EH (cell line): ENCODE measurements around the gene ATP1A4.
"Not testable (repeated sequence)": the region's sequence is repeated elsewhere in the genome, so short reads cannot be mapped to it uniquely, and the experiment has no call there.

ENCODE experiments used
- DNase-seq: peaks from one replicate; pipeline ENCODE4 v3.0.0-alpha.2; 2015; ENCODE audit warnings: low read depth

The ATP1A4 gene

DNA sequence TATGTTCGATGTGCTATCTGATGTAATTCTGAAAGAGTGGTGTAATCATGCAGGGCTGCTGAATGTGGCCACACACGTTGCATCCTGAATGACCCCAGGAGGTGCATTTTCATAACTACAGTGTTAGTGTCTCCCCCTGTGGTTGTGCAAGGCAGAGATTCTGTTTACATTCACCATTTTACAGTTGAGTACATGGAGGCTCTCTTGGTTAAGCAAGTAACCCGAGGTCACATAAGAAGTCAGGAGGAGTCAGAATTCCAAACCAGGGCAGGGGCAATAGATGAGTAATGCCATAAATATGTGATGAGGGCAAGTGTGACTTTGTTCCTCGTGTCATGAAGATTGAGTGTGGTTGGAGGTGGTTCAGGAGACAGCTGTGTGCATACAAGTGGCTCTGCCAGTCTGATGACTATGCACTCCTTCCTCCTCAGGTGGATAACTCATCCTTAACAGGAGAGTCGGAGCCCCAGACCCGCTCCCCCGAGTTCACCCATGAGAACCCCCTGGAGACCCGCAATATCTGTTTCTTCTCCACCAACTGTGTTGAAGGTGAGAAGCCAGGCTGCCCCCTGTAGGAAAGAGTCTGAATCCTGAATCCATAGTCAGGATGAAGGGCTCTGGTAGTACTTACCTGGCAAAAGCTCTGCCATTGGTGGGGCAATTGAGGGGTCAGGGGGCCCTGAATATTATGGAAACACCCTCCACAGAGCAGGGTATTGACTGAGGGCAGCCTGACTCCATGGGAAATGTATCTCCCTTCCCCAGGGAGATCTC is 26.5 kb upstream of the ATP1A4 start:
- DNase-seq, result peak; percentile 91

- peak; percentile 44 for DNase-seq
These were observed 25.7 kb upstream of the ATP1A4 start for GRCh38 chr1:160125746-160126145.

DNA sequence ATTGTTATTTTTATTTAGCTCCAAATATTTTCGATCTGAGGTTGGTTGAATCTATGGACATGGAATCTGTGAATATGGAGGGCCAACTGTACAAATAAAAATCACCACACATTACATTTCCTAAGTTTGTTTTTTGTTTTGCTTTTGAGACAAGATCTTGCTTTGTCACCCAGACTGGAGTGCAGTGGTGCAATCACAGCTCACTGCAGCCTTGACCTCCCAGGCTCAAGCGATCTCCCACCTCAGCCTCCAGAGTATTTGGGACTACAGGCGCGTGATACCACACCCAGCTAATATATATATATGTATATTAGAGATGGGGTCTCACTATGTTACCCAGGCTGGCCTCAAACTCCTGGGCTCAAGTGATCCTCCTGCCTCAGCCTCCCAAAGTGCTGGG is 25.1 kb upstream of the ATP1A4 start:
- DNase-seq, result not testable (repeated sequence)

DNA sequence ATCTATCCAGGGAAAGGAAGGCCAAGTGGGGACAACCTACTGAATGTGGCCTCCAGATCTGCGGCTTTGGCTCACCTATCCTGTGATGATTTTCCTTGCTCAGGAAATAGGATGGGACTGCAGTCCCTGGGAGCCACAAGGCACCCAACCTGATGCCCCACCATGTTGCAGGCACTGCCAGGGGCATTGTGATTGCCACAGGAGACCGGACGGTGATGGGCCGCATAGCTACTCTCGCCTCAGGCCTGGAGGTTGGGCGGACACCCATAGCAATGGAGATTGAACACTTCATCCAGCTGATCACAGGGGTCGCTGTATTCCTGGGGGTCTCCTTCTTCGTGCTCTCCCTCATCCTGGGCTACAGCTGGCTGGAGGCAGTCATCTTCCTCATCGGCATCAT is 24.0 kb upstream of the ATP1A4 start:
- DNase-seq, result no peak

- DNase-seq, result peak; percentile 78
These were observed 23.4 kb upstream of the ATP1A4 start for GRCh38 chr1:160127865-160128523.

DNA sequence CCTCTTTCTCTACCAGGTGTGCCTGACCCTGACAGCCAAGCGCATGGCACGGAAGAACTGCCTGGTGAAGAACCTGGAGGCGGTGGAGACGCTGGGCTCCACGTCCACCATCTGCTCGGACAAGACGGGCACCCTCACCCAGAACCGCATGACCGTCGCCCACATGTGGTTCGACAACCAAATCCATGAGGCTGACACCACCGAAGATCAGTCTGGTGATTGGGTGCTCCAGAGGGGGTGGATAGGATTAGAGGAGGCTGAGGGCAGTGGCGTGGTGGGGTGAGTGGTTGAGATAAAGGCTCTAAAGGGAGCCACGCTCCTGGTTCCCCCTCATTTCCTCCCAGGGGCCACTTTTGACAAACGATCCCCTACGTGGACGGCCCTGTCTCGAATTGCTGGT is 22.8 kb upstream of the ATP1A4 start:
- no peak for DNase-seq

- DNase-seq, result peak; percentile 21
These were observed 22.4 kb upstream of the ATP1A4 start for GRCh38 chr1:160129046-160129445.

- DNase-seq, result no peak
These were observed 21.8 kb upstream of the ATP1A4 start for GRCh38 chr1:160129558-160129957.

DNA sequence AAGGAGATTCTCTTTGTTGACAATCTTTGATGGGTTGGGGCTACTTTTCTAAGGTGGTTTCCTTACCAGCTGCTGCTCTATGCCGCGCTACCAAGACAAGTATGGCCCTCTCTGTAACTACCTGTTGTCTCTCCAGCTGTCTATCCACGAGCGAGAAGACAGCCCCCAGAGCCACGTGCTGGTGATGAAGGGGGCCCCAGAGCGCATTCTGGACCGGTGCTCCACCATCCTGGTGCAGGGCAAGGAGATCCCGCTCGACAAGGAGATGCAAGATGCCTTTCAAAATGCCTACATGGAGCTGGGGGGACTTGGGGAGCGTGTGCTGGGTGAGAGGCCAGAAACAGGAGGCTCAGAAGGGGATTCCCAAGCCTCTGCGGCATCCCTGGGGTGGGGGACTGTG is 21.4 kb upstream of the ATP1A4 start:
- no peak for DNase-seq

DNA sequence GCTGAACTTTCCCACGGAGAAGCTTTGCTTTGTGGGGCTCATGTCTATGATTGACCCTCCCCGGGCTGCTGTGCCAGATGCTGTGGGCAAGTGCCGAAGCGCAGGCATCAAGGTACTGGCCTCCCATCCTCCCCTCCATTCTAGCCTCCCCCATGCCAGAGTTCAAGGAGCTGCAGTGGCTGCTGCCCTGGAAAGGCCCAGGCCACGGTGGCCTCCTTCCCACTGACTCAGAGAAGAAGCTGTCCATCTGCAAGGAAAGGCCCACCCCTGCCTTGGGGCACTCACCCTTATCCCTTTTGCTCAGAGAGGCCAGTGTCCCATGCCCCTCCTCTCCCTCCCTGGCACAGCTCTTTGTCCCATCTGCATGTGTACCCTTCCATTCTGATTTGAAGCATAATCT is 20.9 kb upstream of the ATP1A4 start:
- no peak for DNase-seq

DNA sequence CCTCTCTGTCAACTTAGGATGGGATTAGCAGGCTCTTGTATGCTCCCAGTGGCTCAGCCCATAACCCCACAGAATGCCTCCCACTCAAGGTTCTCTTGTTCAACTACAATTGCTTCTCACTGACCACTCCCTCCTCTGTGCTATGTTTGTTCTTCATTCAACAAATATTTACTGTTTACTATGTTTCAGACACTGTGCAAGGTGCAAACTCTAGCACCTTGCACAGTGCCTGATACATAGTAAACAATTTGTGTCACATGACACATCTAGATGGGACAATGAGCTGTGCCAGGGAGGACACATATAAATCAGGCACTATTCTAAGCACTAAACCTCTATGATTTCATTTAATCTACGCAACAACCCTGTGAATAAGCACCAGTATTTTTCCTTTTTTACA is 20.5 kb upstream of the ATP1A4 start:
- no peak for DNase-seq

GRCh38 chr1:160131803-160132565 is 19.4 kb upstream of the ATP1A4 start:
- DNase-seq, result no peak

- DNase-seq, result no peak
These were observed 17.2 kb upstream of the ATP1A4 start for GRCh38 chr1:160133990-160134770.

DNA sequence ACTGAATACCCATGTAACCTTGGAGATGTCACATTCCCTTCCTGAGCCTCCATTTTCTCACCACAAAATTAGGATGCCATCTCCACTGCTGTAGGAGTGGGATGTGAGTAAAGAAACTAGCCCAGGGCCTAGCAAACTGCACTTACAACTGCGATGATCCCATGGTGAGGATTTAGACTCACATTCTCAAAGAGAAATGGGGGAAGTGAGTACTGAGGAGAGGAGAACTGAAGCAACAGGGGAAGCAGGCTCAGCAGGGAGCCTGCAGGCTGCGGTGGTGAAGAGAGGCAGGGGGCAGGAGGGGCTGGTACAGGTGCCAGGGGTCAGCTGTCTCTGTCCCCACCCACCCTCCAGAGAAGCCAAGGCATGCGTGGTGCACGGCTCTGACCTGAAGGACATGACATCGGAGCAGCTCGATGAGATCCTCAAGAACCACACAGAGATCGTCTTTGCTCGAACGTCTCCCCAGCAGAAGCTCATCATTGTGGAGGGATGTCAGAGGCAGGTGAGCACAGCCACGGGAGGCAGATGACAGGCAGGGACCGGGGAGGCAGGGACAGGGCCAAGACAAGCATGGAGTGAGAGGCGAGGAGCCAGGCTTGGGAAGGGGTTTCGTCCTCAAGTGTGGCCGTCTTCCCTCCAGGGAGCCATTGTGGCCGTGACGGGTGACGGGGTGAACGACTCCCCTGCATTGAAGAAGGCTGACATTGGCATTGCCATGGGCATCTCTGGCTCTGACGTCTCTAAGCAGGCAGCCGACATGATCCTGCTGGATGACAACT is 16.4 kb upstream of the ATP1A4 start:
- no peak for DNase-seq

DNA sequence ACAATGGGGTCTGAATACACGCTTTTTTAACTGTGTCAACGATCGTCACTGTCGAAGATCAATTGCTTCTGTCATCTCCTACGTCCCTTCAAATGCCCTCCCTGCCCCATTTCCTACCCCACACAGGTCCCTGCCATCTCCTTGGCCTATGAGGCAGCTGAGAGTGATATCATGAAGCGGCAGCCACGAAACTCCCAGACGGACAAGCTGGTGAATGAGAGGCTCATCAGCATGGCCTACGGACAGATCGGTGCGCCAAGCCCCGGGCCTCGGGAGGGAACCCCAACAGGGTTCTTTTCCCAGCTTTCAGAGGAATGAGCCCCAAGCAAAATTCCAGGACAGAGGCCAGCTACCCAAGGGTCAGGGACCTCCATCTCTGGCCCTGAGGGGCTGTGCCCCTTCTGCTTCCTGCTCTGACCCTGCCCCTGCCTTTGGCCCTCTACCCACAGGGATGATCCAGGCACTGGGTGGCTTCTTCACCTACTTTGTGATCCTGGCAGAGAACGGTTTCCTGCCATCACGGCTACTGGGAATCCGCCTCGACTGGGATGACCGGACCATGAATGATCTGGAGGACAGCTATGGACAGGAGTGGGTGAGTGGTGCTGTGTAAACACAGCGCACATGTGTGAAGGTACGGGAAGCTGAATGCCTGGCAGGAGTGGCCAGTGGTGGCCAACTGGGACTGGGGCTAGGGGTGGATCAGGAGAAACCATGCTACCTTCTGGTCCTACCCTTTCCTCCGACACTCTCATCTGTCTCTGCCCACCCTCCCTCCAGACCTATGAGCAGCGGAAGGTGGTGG is 15.1 kb upstream of the ATP1A4 start:
- DNase-seq, result no peak

- no peak for DNase-seq
These were observed 14.5 kb upstream of the ATP1A4 start for GRCh38 chr1:160136926-160137200.

DNA sequence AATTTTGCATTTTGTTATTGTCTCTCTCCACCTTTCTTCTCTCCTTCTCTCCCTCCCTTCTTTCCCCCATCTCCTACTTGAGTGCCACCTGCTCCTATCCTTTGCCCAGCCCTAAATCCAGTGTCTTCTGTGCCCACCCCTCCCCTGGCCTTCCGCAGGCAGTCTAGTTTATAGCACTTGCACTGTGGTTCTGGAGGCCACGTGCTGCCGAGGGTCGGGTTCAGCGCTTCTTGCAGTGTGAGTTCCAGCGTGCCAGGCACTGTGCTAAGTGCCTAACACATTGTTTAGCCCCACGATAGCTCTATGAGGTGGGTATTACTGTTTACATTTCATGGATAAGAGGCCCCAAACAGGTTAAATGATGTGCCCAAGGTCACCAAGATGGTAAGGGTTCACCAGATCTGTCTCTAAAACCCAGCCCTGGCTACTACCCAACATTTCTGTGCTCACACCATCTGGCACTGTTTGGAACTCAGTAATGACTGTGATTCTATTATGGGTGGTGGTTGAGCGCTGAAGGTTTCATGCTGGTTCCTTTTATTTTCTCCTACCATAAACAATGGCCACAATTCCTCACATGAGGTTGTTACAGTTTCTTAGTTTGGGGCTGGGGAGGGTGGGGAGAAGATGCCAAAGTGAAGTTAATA is 14.1 kb upstream of the ATP1A4 start:
- no peak for DNase-seq

GRCh38 chr1:160139840-160140239 is 11.6 kb upstream of the ATP1A4 start:
- DNase-seq, result no peak

DNA sequence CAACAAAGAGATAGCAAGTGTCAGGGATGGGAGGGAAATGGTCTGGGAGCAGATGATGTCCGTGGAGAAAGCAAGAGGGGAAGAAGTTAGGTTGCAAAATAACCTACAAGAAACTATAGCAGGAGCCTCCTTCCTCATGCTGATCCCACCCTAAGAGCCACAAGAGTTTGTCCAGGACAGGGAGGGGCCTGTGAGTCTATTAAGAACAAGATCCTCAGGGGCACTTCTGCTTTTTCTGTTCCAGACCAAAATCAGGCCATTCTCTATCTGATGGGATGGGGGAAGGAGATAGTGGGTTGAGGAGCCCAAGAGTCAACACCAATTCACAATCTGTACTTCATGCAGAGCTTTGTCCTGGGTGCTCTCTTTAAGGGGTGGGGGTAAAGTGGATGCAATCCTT is 7.7 kb upstream of the ATP1A4 start:
- no peak for DNase-seq

DNA sequence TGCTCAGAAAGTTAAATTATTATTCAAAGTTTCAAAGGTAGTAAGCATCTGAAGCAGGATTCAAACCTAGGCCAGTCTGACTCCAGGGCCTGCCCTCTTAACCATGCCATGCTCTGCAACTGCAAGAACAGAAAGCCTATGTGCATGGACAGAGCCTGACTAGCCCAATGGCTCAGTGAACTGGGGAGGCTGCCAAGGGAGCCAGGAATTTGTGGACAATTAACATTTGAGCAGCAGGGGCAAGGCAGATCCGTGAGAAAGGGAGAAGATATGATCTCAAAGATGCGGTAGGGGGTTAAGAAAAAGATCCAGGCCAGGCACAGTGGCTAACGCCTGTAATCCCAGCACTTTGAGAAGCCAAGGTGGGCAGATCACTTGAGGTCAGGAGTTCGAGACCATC is 6.5 kb upstream of the ATP1A4 start:
- peak; percentile 91 for DNase-seq
